HepG2 (cell line): Measurements from ENCODE around the gene TMEM86B. TPM values are rescaled to one million over a fixed set of nuclear protein-coding genes. Genes with fewer than 3 reads are reported as not detected.

Experiments used
- CHD2 ChIP-seq: IDR thresholded peaks from 2 replicates; pipeline ENCODE4 v1.6.1; 2011; ENCODE audit warnings: low read depth, low read length, improper control_type of control experiment
- GATA4 ChIP-seq: sonication (generic); IDR thresholded peaks from 2 replicates; pipeline ENCODE4 v1.6.1; 2016; ENCODE audit warnings: antibody characterized with exemption, low read depth, borderline replicate concordance
- HNRNPLL ChIP-seq: fragments of 200-400 bp; formaldehyde crosslinking; IDR thresholded peaks from 2 replicates; pipeline ENCODE4 v1.6.1; 2017; ENCODE audit warnings: mild to moderate bottlenecking, low read depth, low read length; ENCODE audit not compliant: poor library complexity, severe bottlenecking
- JUN ChIP-seq: sonication (generic); formaldehyde crosslinking; IDR thresholded peaks from 2 replicates; pipeline ENCODE4 v1.4.0; 2020; ENCODE audit warnings: mild to moderate bottlenecking, missing genetic modification reagents
- LRRFIP1 ChIP-seq: sonication (generic); formaldehyde crosslinking; conservative IDR thresholded peaks from 2 replicates; pipeline ENCODE4 v1.4.0; 2020; ENCODE audit warnings: missing genetic modification reagents
- MED13 ChIP-seq: sonication (generic); formaldehyde crosslinking; IDR thresholded peaks from 2 replicates; pipeline ENCODE4 v1.5.0; 2020; ENCODE audit warnings: missing genetic modification reagents
- MLX ChIP-seq: IDR thresholded peaks from 2 replicates; pipeline ENCODE4 v1.6.1; 2016
- RARA ChIP-seq: IDR thresholded peaks from 2 replicates; pipeline ENCODE4 v1.6.1; 2016; ENCODE audit warnings: missing genetic modification reagents, missing compliant biosample characterization
- REXO4 ChIP-seq: sonication (generic); formaldehyde crosslinking; IDR thresholded peaks from 2 replicates; pipeline ENCODE4 v1.8.0; 2022; ENCODE audit warnings: missing genetic modification reagents, mild to moderate bottlenecking, borderline replicate concordance
- SMC3 ChIP-seq: IDR thresholded peaks from 2 replicates; pipeline ENCODE4 v1.6.1; 2011; ENCODE audit warnings: low read length, improper control_type of control experiment
- TAF1 ChIP-seq: sonication (generic); formaldehyde crosslinking; IDR thresholded peaks from 2 replicates; pipeline ENCODE4 v1.4.0; 2020; ENCODE audit warnings: missing genetic modification reagents
- TBX3 ChIP-seq: fragments of 450-650 bp; IDR thresholded peaks from 2 replicates; pipeline ENCODE4 v1.6.1; 2017; ENCODE audit warnings: antibody characterized with exemption, mild to moderate bottlenecking, inconsistent platforms, borderline replicate concordance
- TGIF2 ChIP-seq: IDR thresholded peaks from 2 replicates; pipeline ENCODE4 v1.6.1; 2016; ENCODE audit warnings: control low read depth, missing compliant biosample characterization
- THRA ChIP-seq: sonication (generic); formaldehyde crosslinking; IDR thresholded peaks from 2 replicates; pipeline ENCODE4 v1.4.0; 2020; ENCODE audit warnings: missing genetic modification reagents, borderline replicate concordance
- ZBTB2 ChIP-seq: sonication (generic); formaldehyde crosslinking; IDR thresholded peaks from 2 replicates; pipeline ENCODE4 v1.8.0; 2022; ENCODE audit warnings: low read depth, missing genetic modification reagents
- ZBTB39 ChIP-seq: sonication (generic); formaldehyde crosslinking; IDR thresholded peaks from 2 replicates; pipeline ENCODE4 v1.5.0; 2020; ENCODE audit warnings: missing genetic modification reagents
- ZFP36 ChIP-seq: fragments of 150-350 bp; IDR thresholded peaks from 2 replicates; pipeline ENCODE4 v1.6.1; 2018; ENCODE audit warnings: borderline replicate concordance, low read length, low read depth; ENCODE audit not compliant: partially characterized antibody
- ZFP36L1 ChIP-seq: sonication (generic); formaldehyde crosslinking; IDR thresholded peaks from 2 replicates; pipeline ENCODE4 v1.8.0; 2022; ENCODE audit warnings: mild to moderate bottlenecking, missing genetic modification reagents, moderate library complexity
- ZNF616 ChIP-seq: sonication (generic); formaldehyde crosslinking; IDR thresholded peaks from 2 replicates; pipeline ENCODE4 v1.5.0; 2020; ENCODE audit warnings: low read depth, mild to moderate bottlenecking, missing genetic modification reagents
- ZSCAN21 ChIP-seq: sonication (generic); formaldehyde crosslinking; IDR thresholded peaks from 2 replicates; pipeline ENCODE4 v1.8.0; 2022; ENCODE audit warnings: mild to moderate bottlenecking, missing genetic modification reagents, moderate library complexity, borderline replicate concordance
- polyA plus RNA-seq, 8 experiments: library from polyadenylated mRNA; depleted of rRNA in 3 of 8; stranded (reverse) in 7 of 8; unstranded in 1 of 8; fragments of >200 nt; fragmentation: Illumina TruSeq in 4 of 8; extraction: Trizol in 4 of 8; gene quantifications; 2 replicates each; pipeline versions ENCODE4 v1.2.1 to v1.2.3, GENCODE V29; 2011 to 2016; ENCODE audit warnings: low read depth in 4 of 8, missing spikeins in 1 of 8, mixed read lengths in 1 of 8; ENCODE audit not compliant: insufficient read depth in 1 of 8
- total RNA-seq, 5 experiments: library from RNA; depleted of rRNA; stranded (reverse); fragments of >200 nt; fragmentation: Illumina TruSeq; extraction: Trizol; gene quantifications; 2 replicates each; pipeline ENCODE4 v1.2.3, GENCODE V29; 2016; ENCODE audit warnings: low read depth in 1 of 5

TMEM86B gene
- total and polyA plus RNA-seq, 2 of the 13 experiments (the other 11 are each of a cell fraction or from before 2014, with no cell fraction given) = 7.7 to 9.6 TPM

GRCh38 chr19:55216461-55217198 is 11.9 kb downstream of the TMEM86B start (continued):
- TF ChIP-seq LRRFIP1 (CRISPR knock-in tag) (peak; percentile 88; the same call in 1 of the 2 replicates), SMC3 (no peak), MED13 (peak; percentile 93), CHD2 (peak; percentile 43; the same call in 1 of the 2 replicates), ZFP36L1 (CRISPR knock-in tag) (peak; percentile 82; the same call in 1 of the 2 replicates), HNRNPLL (peak; percentile 50), TGIF2 (peak; percentile 98), TAF1 (CRISPR knock-in tag) (peak; percentile 68), RARA (CRISPR knock-in tag) (peak; percentile 79), ZNF616 (CRISPR knock-in tag) (no peak), ZBTB39 (CRISPR knock-in tag) (peak; percentile 83; the same call in 1 of the 2 replicates), GATA4 (peak; percentile 39; the same call in 1 of the 2 replicates), THRA (CRISPR knock-in tag) (peak; percentile 88), TBX3 (peak; percentile 50; the same call in 1 of the 2 replicates), ZFP36 (no peak), JUN (CRISPR knock-in tag) (peak; percentile 69), ZBTB2 (CRISPR knock-in tag) (peak; percentile 71), MLX (CRISPR knock-in tag) (peak; percentile 72), REXO4 (CRISPR knock-in tag) (peak; percentile 87; the same call in 1 of the 2 replicates), ZSCAN21 (CRISPR knock-in tag) (peak; percentile 93)
